ENCODE measurements around the gene FGFR2. TPM values are rescaled to one million over a fixed set of nuclear protein-coding genes. Genes with fewer than 3 reads are reported as not detected.

The FGFR2 gene
- polyA plus RNA-seq, 1 of the 3 experiments (the other 2 are of a cell fraction) = 0.02 TPM

DNA sequence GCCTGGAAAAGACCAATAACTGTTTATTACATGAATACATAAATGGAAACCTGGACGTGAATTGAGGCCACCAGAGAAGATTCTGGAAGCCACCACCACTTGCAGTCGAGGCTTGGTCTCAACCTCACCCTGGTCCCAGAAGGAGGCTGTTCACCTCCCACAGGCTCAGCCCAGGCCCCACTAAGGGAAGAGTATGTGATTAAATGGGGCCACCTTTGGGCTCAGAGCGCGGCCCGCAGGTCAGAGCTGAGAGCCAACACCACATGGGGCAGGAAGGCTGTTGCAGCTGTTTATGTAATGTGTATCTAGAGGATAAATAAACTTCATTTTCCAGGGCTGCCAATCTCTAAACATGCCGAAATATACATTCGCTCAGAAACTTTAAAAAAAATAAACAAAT lies 17.6 kb upstream of the FGFR2 start:
- Histone ChIP-seq H3K4me3 (ENCODE audit: low read depth in 2 of 2, low read length in 1 of 2) (no peak overlapping the region), H3K4me1 (ENCODE audit: control insufficient read depth in 1 of 2, insufficient read depth in 2 of 2, low read depth in 1 of 2, low read length in 1 of 2) (no peaks in the 10 kb centered on the region; a peak in 1 of 4 replicates), H4K20me1 (ENCODE audit: insufficient read depth) (no peaks in the 10 kb centered on the region), H3F3A (replicated peaks; ENCODE audit: insufficient read depth) (no peaks in the 10 kb centered on the region), H3K9me2 (no peaks in the 10 kb centered on the region), H2AFZ (ENCODE audit: low read depth) (no peak overlapping the region), H3K27ac (ENCODE audit: low read depth in 2 of 2, low read length in 1 of 2) (no peak overlapping the region), H3K9me3 (no peaks in the 10 kb centered on the region), H3K79me2 (ENCODE audit: insufficient read depth) (no peaks in the 10 kb centered on the region), H3K9ac (no peak overlapping the region), H3K27me3 (ENCODE audit: insufficient read depth) (no peaks in the 10 kb centered on the region), H3K4me2 (no peak overlapping the region), H3K36me3 (replicated peaks in 1 of 2; ENCODE audit: control insufficient read depth in 1 of 2, insufficient read depth in 2 of 2, low read length in 1 of 2) (no peaks in the 10 kb centered on the region)
- 80% methylated on average over 6 of the region's 7 CpGs for WGBS (ENCODE audit: low lambda C conversion rate)
- DNase-seq = no peak
- CTCF ChIA-PET = interaction anchor here (2.2 to 2.3 kb wide), 2 partner anchors 9 to 673 kb away, joined by 7 to 9 read pairs; no protein-coding TSS in a partner anchor
- POLR2A ChIA-PET = no interaction called here
- TF ChIP-seq JUND (IDR thresholded peaks at IDR 0.05) (no peak), MXI1 (IDR thresholded peaks at IDR 0.05; ENCODE audit: low read depth, low read length) (no peak), ELF1 (IDR thresholded peaks at IDR 0.05) (no peak), NRF1 (IDR thresholded peaks at IDR 0.05; ENCODE audit: low read depth, low read length) (no peak), NFIC (IDR thresholded peaks at IDR 0.05; ENCODE audit: borderline replicate concordance) (no peak), RCOR1 (IDR thresholded peaks at IDR 0.05; ENCODE audit: low read length) (no peak), TEAD4 (IDR thresholded peaks at IDR 0.05; ENCODE audit: borderline replicate concordance, insufficient read depth) (no peak), EZH2phosphoT487 (IDR thresholded peaks at IDR 0.05; ENCODE audit: borderline replicate concordance, low read depth) (no peak), FOSL2 (IDR thresholded peaks at IDR 0.05; ENCODE audit: borderline replicate concordance, low read depth) (no peak)
- TF ChIP-seq, protein P1, sequence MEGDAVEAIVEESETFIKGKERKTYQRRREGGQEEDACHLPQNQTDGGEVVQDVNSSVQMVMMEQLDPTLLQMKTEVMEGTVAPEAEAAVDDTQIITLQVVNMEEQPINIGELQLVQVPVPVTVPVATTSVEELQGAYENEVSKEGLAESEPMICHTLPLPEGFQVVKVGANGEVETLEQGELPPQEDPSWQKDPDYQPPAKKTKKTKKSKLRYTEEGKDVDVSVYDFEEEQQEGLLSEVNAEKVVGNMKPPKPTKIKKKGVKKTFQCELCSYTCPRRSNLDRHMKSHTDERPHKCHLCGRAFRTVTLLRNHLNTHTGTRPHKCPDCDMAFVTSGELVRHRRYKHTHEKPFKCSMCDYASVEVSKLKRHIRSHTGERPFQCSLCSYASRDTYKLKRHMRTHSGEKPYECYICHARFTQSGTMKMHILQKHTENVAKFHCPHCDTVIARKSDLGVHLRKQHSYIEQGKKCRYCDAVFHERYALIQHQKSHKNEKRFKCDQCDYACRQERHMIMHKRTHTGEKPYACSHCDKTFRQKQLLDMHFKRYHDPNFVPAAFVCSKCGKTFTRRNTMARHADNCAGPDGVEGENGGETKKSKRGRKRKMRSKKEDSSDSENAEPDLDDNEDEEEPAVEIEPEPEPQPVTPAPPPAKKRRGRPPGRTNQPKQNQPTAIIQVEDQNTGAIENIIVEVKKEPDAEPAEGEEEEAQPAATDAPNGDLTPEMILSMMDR (IDR thresholded peaks at IDR 0.05) = no peak
- TF ChIP-seq, protein P2, sequence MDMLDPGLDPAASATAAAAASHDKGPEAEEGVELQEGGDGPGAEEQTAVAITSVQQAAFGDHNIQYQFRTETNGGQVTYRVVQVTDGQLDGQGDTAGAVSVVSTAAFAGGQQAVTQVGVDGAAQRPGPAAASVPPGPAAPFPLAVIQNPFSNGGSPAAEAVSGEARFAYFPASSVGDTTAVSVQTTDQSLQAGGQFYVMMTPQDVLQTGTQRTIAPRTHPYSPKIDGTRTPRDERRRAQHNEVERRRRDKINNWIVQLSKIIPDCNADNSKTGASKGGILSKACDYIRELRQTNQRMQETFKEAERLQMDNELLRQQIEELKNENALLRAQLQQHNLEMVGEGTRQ (IDR thresholded peaks at IDR 0.05; ENCODE audit: borderline replicate concordance, low read depth, low read length) = no peak

DNA sequence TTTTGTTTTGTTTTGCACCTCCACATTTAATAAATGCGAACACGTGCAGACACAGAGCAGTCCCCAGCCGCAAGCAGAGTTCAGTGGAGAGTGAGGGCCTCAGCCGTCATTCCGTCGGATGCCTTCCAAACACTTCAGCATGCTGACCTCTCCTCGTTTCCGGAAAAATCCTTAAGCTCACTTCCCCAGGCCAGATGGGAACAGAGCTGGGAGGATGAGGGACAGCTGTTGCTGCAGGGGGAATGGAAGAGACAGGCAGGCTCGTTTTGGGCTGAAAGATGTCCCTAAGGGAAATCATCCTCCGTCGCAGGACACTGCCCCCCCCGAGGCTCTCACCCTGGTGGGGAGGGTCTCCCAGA lies 17.2 kb upstream of the FGFR2 start:
- Histone ChIP-seq H3K9ac (no peak overlapping the region), H2AFZ (ENCODE audit: low read depth) (no peak overlapping the region), H3K9me3 (no peaks in the 10 kb centered on the region), H3K27ac (ENCODE audit: low read depth in 2 of 2, low read length in 1 of 2) (no peak overlapping the region), H3K79me2 (ENCODE audit: insufficient read depth) (no peaks in the 10 kb centered on the region), H3K27me3 (ENCODE audit: insufficient read depth) (no peaks in the 10 kb centered on the region), H3K4me2 (no peak overlapping the region), H3K4me3 (ENCODE audit: low read depth in 2 of 2, low read length in 1 of 2) (no peak overlapping the region), H4K20me1 (ENCODE audit: insufficient read depth) (no peaks in the 10 kb centered on the region), H3K9me2 (no peaks in the 10 kb centered on the region), H3F3A (replicated peaks; ENCODE audit: insufficient read depth) (no peaks in the 10 kb centered on the region), H3K4me1 (ENCODE audit: control insufficient read depth in 1 of 2, insufficient read depth in 2 of 2, low read depth in 1 of 2, low read length in 1 of 2) (no peaks in the 10 kb centered on the region; a peak in 1 of 4 replicates), H3K36me3 (replicated peaks in 1 of 2; ENCODE audit: control insufficient read depth in 1 of 2, insufficient read depth in 2 of 2, low read length in 1 of 2) (no peaks in the 10 kb centered on the region)
- 66% methylated on average over 12 of the region's 12 CpGs for WGBS (ENCODE audit: low lambda C conversion rate)
- TF ChIP-seq YY1 (IDR thresholded peaks at IDR 0.05; ENCODE audit: low read depth) (no peak), EP300 (IDR thresholded peaks at IDR 0.05; ENCODE audit: borderline replicate concordance in 1 of 2, low read depth in 1 of 2, low read length in 1 of 2) (no peak), SMC3 (IDR thresholded peaks at IDR 0.05; ENCODE audit: low read depth, low read length) (no peak), TCF12 (IDR thresholded peaks at IDR 0.05) (no peak), CHD2 (IDR thresholded peaks at IDR 0.05; ENCODE audit: low read length, partially characterized antibody) (no peak), RAD21 (IDR thresholded peaks at IDR 0.05; ENCODE audit: low read length) (no peak), RFX5 (IDR thresholded peaks at IDR 0.05; ENCODE audit: low read length) (no peak), GATA2 (CRISPR knock-in tag; IDR thresholded peaks at IDR 0.05) (no peak)
- CTCF ChIA-PET = interaction anchor here (0.9 to 2.3 kb wide), 3 partner anchors 10 to 672 kb away, joined by 3 to 9 read pairs (median 7); no protein-coding TSS in a partner anchor
- no peak for DNase-seq
- POLR2A ChIA-PET = no interaction called here

All from SK-N-SH (cell line).